Liver (tissue), 9 donors: Measurements from ENCODE around the gene ZSWIM4. TPM values are rescaled to one million over a fixed set of nuclear protein-coding genes. Genes with fewer than 3 reads are reported as not detected.

Source experiments
- DNase-seq: peaks from one replicate; pipeline ENCODE4 v3.0.0-alpha.2; 2017; ENCODE audit warnings: low spot score
- H3K27ac ChIP-seq, 2 donors: one replicate each; pipeline ENCODE4 v1.7.0; 2013; ENCODE audit warnings: inconsistent platforms in 2 of 2, low read length in 2 of 2, control low read depth in 1 of 2, low read depth in 1 of 2, mild to moderate bottlenecking in 1 of 2
- H3K27me3 ChIP-seq, 4 donors: one replicate each; pipeline versions ENCODE4 v1.6.1 to v1.7.0; 2013; ENCODE audit warnings: low read length in 3 of 4, inconsistent platforms in 1 of 4, mild to moderate bottlenecking in 1 of 4, moderate library complexity in 1 of 4; ENCODE audit not compliant: control insufficient read depth in 4 of 4, insufficient read depth in 4 of 4
- H3K36me3 ChIP-seq, 4 donors: one replicate each; pipeline versions ENCODE4 v1.6.1 to v1.7.0; 2013; ENCODE audit warnings: low read length in 3 of 4, mild to moderate bottlenecking in 3 of 4, low read depth in 1 of 4, moderate library complexity in 1 of 4; ENCODE audit not compliant: control insufficient read depth in 4 of 4, insufficient read depth in 3 of 4
- H3K4me1 ChIP-seq, 4 donors: one replicate each; pipeline versions ENCODE4 v1.6.1 to v1.7.0; 2013; ENCODE audit warnings: low read length in 3 of 4, mild to moderate bottlenecking in 3 of 4, moderate library complexity in 1 of 4; ENCODE audit not compliant: control insufficient read depth in 4 of 4, insufficient read depth in 4 of 4
- H3K4me3 ChIP-seq, 3 donors: one replicate each; pipeline versions ENCODE4 v1.6.1 to v1.7.0; 2013; ENCODE audit warnings: low read length in 3 of 3, control low read depth in 1 of 3, low read depth in 1 of 3, mild to moderate bottlenecking in 1 of 3
- H3K9ac ChIP-seq, 2 donors: one replicate each; pipeline ENCODE4 v1.7.0; 2013; ENCODE audit warnings: low read length in 2 of 2, mild to moderate bottlenecking in 2 of 2, moderate library complexity in 2 of 2, control low read depth in 1 of 2, low read depth in 1 of 2
- H3K9me3 ChIP-seq, 4 donors: one replicate each; pipeline versions ENCODE4 v1.6.1 to v1.7.0; 2013; ENCODE audit warnings: low read length in 3 of 4; ENCODE audit not compliant: control insufficient read depth in 4 of 4
- EGR1 ChIP-seq, 2 donors: IDR thresholded peaks; 2 replicates each; pipeline ENCODE4 v1.6.1; 2016 to 2018; ENCODE audit warnings: antibody characterized with exemption in 2 of 2, low read depth in 2 of 2
- GABPA ChIP-seq, 2 donors: IDR thresholded peaks in 1 of 2; conservative IDR thresholded peaks in 1 of 2; 2 replicates each; pipeline ENCODE4 v1.6.1; 2016; ENCODE audit warnings: antibody characterized with exemption in 2 of 2, mild to moderate bottlenecking in 1 of 2, moderate library complexity in 1 of 2
- NR2F2 ChIP-seq: IDR thresholded peaks from 2 replicates; pipeline ENCODE4 v1.6.1; 2016; ENCODE audit warnings: antibody characterized with exemption
- RAD21 ChIP-seq, 2 donors: IDR thresholded peaks; 2 replicates each; pipeline ENCODE4 v1.6.1; 2016; ENCODE audit warnings: antibody characterized with exemption in 2 of 2, mild to moderate bottlenecking in 2 of 2
- RXRA ChIP-seq, 2 donors: IDR thresholded peaks; 2 replicates each; pipeline ENCODE4 v1.6.1; 2017 to 2018; ENCODE audit warnings: antibody characterized with exemption in 2 of 2, mild to moderate bottlenecking in 1 of 2
- SP1 ChIP-seq: IDR thresholded peaks from 2 replicates; pipeline ENCODE4 v1.6.1; 2018; ENCODE audit warnings: antibody characterized with exemption, mild to moderate bottlenecking
- TAF1 ChIP-seq: conservative IDR thresholded peaks from 2 replicates; pipeline ENCODE4 v1.6.1; 2016; ENCODE audit warnings: antibody characterized with exemption, mild to moderate bottlenecking
- YY1 ChIP-seq: IDR thresholded peaks from 2 replicates; pipeline ENCODE4 v1.6.1; 2016; ENCODE audit warnings: antibody characterized with exemption, mild to moderate bottlenecking
- WGBS: extraction: QIAGEN DNeasy Blood & Tissue Kit; methylation state at CpG from one replicate; pipeline ENCODE4 v1.1.7; 2013; 5-methylcytosine and 5-hydroxymethylcytosine counted together
- polyA plus RNA-seq, 2 donors: library from polyadenylated mRNA; stranded (reverse) in 1 of 2; unstranded in 1 of 2; fragments of 200-250 nt in 1 of 2; fragments of >200 nt in 1 of 2; fragmentation: Nextera tagmentation in 1 of 2; extraction: Ambion mirVana in 1 of 2; gene quantifications; one replicate each; pipeline versions ENCODE4 v1.2.1 to v1.2.3, GENCODE V29; 2013 to 2015
- total RNA-seq, 2 donors: library from RNA; depleted of rRNA; stranded (reverse); fragments of >200 nt; gene quantifications; one replicate each; pipeline ENCODE4 v1.2.3, GENCODE V29; 2014
- TF ChIP-seq, protein P1 (sequence below): IDR thresholded peaks from 2 replicates; pipeline ENCODE4 v1.6.1; 2016; ENCODE audit warnings: antibody characterized with exemption
- donor health status: healthy.
- donor health status: healthy.
- donor health status: healthy.
- donor health status: healthy.
- donor health status: healthy.

The ZSWIM4 gene
- total and polyA plus RNA-seq, 4 donors = 0.14 to 2.2 (median 1.2) TPM

GRCh38 chr19:13835791-13836723, 40.8 kb downstream of the ZSWIM4 start:
- no peak for DNase-seq
- no peak for TF ChIP-seq GABPA (IDR thresholded peaks at IDR 0.05 in 1 of 2, conservative IDR thresholded peaks at IDR 0.05 in 1 of 2)
- TF ChIP-seq, protein P1, sequence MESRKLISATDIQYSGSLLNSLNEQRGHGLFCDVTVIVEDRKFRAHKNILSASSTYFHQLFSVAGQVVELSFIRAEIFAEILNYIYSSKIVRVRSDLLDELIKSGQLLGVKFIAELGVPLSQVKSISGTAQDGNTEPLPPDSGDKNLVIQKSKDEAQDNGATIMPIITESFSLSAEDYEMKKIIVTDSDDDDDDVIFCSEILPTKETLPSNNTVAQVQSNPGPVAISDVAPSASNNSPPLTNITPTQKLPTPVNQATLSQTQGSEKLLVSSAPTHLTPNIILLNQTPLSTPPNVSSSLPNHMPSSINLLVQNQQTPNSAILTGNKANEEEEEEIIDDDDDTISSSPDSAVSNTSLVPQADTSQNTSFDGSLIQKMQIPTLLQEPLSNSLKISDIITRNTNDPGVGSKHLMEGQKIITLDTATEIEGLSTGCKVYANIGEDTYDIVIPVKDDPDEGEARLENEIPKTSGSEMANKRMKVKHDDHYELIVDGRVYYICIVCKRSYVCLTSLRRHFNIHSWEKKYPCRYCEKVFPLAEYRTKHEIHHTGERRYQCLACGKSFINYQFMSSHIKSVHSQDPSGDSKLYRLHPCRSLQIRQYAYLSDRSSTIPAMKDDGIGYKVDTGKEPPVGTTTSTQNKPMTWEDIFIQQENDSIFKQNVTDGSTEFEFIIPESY = no peak
- no peak for TF ChIP-seq RAD21 (IDR thresholded peaks at IDR 0.05)
- no peak for TF ChIP-seq RXRA (IDR thresholded peaks at IDR 0.05)
- Histone ChIP-seq H3K4me3 (no peak overlapping the region), H3K4me1 (peaks cover 4 to 23% (median 9%) of the 10 kb centered on the region in 4 donors), H3K36me3 (peaks cover 0 to 4% (median 0%) of the 10 kb centered on the region in 4 donors), H3K9ac (no peak overlapping the region), H3K27me3 (no peaks in the 10 kb centered on the region), H3K9me3 (no peaks in the 10 kb centered on the region), H3K27ac (peak overlapping the region; percentile 83 to 88)
- WGBS = 67% methylated on average over 21 of the region's 21 CpGs

DNA sequence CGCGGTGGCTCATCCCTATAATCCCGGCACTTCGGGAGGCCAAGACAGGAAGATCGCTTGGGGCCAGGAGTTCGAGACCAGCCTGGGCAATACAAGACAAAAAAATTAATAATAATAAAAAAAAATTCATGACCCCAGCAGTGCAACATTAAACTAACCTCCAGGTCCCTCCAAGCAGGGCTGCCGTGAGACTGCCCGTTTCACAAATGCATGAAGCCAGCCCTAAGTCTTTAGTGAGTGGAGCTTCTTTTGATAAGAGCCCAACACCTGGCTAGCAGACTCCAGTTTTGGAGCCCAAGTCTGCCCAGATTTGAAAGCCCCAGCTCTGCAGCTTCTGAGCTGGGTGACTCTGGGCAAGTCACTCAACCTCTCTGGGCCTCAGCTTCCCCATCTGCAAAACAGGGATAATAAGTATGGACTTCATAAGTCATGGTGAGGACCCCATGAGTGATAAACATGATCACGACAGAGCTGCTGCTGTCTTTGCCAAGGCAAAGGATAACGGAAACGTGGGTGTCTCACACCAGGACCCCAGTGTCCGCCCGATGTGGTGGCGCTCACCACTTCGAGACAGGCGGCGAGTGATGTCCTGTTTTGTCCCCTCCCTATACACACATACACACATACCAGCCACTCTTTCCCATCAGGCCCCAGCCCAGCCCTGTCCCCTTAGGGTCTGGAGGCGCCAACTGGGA, 43.3 kb downstream of the ZSWIM4 start:
- TF ChIP-seq SP1 = peak; percentile 48
- no peak for TF ChIP-seq EGR1 (IDR thresholded peaks at IDR 0.05; ENCODE audit: low read depth in 2 of 2)
- DNase-seq = no peak
- WGBS = 73% methylated on average over 18 of the region's 18 CpGs
- Histone ChIP-seq H3K9ac (peak overlapping the region in 1 of 2 donors; percentile 43), H3K4me1 (peaks cover 4 to 21% (median 12%) of the 10 kb centered on the region in 4 donors), H3K9me3 (no peaks in the 10 kb centered on the region), H3K27me3 (no peaks in the 10 kb centered on the region), H3K4me3 (no peak overlapping the region), H3K27ac (peak overlapping the region; percentile 94 to 97), H3K36me3 (peaks cover 0 to 4% (median 0%) of the 10 kb centered on the region in 4 donors)

DNA sequence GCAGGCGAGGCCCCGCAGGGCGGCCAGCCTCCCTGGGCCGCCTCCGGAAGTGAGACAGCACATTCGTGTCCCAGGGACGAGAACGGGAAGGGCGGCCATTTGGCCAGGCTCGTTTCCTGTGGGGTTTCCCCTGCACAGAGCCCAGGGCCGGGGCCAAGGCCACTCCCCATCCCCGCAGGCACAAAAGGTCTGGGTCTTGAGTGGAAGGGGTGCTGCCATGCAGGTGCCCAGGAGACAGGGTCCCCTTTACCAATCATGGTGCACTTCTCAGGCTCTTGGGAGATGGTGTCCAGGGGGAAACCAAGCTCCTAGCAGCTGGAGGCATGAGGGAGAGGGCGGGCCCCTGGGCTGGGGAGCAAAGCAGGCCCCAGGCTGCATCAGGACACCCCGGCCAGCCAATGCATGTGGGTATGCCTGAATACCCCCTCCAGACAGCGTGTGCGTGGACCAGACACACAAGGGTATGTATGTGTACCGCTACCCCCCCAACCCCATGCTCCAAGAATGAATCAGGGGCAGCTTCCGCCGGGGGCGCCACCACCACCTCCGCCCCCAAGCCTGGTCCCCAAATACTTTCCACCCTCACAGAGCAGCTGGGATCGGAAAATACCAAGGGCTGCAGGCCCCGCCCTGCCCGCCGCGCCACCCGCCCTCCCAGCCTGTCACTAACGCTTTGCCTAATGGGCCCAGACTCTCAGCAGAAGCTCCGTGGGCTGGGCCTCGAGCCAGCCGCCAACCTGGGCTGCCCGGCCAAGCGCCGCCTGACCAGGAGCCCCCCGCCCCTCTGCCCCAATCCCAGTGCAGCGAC, 44.1 kb downstream of the ZSWIM4 start:
- peak; percentile 78 for DNase-seq
- Histone ChIP-seq H3K9ac (peak overlapping the region; percentile 54 to 60), H3K27ac (peak overlapping the region; percentile 94 to 97), H3K36me3 (peaks cover 0 to 4% (median 0%) of the 10 kb centered on the region in 4 donors), H3K9me3 (no peaks in the 10 kb centered on the region), H3K27me3 (no peaks in the 10 kb centered on the region), H3K4me1 (peaks cover 2 to 15% (median 8%) of the 10 kb centered on the region in 4 donors), H3K4me3 (peak overlapping the region in 2 of 3 donors; percentile 24 to 82)
- TF ChIP-seq YY1 (peak; percentile 86), TAF1 (no peak), RAD21 (IDR thresholded peaks at IDR 0.05) (peak in 1 of 2 donors; percentile 18), SP1 (peak; percentile 8), RXRA (IDR thresholded peaks at IDR 0.05) (no peak), GABPA (IDR thresholded peaks at IDR 0.05 in 1 of 2, conservative IDR thresholded peaks at IDR 0.05 in 1 of 2) (peak; percentile 38 to 62), NR2F2 (peak; percentile 56)
- 56% methylated on average over 36 of the region's 36 CpGs for WGBS
